NCI-H460 (cell line): Measurements from ENCODE around the gene FAM120AOS. TPM values are rescaled to one million over a fixed set of nuclear protein-coding genes. Genes with fewer than 3 reads are reported as not detected.

Experiments
- DNase-seq: peaks from one replicate; pipeline ENCODE4 v3.0.0-alpha.2; 2016; ENCODE audit warnings: low read depth; ENCODE audit errors: extremely low read depth
- total RNA-seq: library from RNA; depleted of rRNA; stranded (reverse); fragments of >200 nt; shearing (Covaris generic); gene quantifications from 2 replicates; pipeline ENCODE4 v1.2.3, GENCODE V29; 2014

FAM120AOS gene
- total RNA-seq, 1 experiment from 2014 or later = 79.8 TPM

DNA sequence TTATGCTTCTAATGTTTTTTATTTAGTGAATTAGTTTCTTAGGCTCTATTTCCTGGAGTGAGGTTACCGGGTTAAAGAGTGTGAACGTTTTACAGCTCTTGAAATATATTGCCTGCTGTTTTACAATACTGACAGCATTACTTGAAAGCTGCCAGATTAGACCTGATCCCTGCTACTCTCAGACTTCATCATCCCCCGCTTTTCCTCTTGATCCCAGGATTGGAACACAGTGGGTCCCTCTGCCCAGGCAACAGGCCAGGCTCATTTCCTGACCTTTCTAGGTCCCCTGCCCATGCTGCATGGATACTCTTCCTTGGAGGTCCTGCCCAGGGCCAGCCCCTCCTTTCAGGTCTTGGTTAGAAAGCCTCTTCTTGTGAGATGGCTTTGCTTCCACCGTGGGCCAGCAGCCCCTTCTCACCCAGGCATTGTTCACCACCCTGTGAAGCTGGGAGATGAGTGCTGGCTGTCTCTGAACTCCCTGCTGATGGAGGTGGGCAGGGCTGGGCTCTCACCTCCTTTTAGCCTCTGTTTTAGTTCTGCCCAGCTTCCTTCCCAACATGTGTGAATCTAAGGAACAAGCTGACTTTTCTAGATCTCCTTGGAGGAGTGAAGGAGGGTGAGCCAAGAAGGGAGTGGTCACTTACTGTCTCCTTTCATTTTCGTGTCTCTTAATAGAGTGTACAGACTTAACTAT lies 15.5 kb upstream of the FAM120AOS start:
- no peak for DNase-seq

DNA sequence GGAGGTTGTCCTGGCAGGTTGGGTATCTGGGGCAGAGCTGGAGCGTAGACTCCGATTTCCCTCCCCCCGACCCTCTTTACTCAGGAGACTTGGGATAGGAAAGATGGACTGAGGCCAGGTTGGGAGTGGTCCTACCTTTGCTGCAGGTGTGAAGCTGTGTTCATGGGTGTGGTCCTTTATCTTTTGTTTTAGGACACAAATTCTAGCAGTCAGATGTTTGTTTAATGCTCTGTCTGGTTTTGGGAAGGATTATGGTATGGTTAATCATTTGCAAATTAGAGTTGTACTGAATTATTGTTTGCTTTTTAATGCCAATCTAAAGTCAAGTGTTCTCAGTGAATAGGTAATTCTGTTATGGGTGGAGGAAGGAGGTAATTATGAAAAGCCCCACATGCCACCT lies 14.1 kb upstream of the FAM120AOS start:
- no peak for DNase-seq

DNA sequence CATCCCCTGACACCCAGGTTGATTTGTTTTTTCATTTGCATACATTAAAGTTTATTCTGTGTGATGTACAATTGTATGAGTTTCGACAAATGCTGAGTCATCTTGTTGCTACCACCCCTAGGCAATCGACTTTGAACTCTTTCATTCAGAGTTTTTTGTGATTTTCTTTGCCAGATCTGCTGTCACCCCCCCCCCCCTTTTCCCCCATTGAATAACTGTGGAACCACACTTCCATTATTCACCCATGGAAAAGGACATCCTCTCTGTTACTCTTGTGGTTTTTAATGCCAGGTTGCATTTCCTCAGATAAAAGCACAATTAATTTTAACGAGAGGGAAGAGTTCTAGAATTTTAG lies 13.7 kb upstream of the FAM120AOS start:
- DNase-seq = no peak

DNA sequence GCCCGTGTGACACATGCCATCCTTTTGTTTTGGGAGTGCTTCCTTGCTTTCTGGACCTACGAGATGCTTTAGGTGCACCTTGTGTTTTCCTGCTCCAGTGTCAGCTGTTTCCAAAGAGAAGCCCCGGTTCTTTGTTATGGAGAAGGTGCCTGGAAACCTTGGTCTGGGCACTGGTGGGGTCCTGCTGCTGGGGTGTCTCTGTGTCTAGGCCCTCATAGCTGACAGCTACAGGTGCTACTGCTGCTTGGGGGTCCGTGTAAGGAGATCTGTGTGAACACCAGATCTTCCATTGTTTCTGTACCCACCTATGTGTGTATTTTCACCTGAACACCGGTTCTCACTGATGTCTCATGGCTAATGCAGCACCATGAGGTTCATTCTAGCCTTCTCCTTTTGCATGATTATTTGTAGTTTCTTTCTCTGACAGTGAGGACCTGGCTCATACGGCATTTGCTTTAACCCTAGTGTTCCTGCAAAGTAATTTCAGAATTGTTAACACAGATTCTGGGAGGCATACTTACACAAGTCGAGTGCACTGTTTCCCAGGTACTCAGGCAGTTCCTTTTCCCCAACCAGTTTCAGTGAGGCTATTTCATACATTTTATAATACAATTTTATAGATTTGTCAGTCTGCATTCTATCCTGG lies 13.2 kb upstream of the FAM120AOS start:
- no peak for DNase-seq

DNA sequence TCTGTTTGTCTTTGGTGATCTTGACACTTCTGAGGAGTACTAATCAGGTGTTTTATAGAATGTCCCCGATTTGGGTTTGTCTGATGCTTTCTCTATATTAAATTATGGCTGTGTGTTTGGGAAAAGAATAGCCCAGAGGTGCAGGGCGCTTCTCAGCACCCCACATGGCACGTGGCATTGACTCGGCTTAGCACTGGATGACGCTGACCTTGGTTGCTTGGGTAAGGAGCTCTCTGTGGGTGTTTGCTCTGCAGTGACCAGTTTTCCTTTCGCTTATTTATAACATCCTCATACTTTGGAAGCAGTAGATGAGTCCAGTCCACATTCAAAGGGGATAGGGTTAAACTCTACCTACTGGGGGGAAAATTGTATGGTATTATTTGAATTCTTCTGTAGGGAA lies 12.5 kb upstream of the FAM120AOS start:
- DNase-seq = no peak

DNA sequence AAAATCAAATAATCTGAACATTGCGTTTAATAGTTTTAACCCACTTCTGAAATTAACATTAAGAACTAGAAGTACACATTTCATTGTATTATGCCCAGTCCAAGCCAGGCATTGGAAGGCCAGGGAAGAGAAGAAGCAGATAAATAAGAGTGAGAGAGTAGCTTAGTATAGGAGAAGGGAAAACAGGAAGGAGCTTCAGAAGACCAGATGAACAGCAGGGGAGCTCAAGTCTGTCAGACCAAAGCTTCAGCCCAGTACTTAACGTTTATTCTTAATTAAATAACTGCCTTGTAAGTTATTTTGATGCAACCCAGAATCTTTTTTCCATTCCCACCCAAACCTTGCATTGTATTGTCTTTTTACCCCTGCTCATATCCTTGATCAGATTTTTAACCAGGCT lies 11.5 kb upstream of the FAM120AOS start:
- DNase-seq = no peak

DNA sequence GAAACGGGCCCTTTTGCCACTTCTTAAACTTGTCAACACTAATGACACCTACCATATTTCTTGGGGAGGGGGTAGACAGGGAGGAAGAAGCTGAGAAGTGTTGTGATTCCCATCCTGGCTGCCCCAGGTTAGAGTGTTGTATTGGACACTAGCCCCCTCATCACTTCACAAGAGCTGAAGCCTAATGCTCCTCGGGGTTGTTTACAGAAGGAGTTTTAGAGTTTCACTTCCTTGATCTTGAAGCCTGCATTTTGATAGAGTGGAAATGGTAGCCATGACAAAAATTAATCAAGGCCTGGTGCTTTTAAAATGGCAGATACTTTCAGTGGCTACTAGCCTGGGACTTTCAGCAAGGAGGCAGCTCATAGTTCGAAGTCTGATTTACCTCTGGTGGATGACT lies 11.0 kb upstream of the FAM120AOS start:
- DNase-seq = no peak

DNA sequence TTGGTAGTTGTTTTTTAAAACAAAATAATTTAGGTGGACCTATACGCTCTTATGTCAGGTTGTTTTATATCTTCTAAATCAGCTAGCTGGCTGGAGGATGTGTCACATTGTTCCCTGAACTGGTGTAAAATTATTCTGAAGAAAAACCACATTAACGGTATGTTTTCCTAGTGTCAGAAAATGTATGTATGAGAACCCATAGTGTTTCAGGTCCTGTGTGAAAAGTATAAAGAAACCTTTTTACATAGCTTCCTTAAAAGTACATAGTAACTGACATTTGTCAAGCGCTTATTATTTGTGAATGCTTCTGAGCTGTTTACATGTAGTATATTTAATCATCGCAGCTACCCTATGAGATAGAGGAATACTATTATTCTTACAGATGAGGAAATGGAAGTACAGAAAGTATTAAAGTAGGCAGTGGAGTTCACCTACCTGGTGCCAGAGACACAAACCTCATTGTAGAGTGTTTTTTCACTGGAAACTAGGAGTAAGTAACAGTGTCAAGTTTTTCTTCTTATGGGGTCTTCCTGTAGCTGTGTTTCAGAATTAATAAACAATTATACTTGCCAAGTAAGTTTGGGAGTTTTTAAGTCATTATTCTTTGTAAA lies 10.4 kb upstream of the FAM120AOS start:
- no peak for DNase-seq

DNA sequence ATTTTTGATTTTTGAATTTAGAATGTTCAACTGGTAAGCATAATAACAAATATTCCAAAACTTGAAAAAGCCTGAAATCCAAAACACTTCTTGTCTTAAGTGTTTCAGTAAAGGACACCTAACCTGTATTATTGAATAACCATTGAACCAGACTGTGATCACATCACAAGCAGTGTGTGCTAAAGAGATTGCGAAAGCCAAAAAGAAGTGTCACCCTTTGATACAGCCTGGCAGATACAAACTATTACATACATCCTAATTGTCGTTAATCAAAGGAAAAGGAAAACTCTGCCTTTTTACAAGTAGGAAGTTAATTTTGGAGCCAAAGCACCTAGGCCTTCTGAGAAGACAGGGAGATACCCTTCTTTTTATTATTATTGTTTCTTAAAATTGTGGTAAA lies 8.4 kb upstream of the FAM120AOS start:
- DNase-seq = no peak

DNA sequence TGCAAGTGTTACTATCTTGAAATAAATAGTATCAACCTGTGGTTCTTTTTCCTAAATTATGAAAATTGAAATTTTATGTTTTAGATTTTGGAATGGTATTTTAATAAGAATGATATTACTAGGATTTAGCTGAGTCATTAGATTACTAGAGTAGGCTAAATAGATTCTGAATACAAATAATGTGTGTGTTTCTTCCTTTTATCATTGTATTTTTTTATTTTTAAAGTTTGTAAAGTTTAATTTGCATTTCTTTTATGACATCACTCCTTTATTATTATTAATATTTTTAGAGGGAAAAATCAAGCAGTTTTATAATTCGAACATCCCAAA lies 8.0 kb upstream of the FAM120AOS start:
- no peak for DNase-seq

DNA sequence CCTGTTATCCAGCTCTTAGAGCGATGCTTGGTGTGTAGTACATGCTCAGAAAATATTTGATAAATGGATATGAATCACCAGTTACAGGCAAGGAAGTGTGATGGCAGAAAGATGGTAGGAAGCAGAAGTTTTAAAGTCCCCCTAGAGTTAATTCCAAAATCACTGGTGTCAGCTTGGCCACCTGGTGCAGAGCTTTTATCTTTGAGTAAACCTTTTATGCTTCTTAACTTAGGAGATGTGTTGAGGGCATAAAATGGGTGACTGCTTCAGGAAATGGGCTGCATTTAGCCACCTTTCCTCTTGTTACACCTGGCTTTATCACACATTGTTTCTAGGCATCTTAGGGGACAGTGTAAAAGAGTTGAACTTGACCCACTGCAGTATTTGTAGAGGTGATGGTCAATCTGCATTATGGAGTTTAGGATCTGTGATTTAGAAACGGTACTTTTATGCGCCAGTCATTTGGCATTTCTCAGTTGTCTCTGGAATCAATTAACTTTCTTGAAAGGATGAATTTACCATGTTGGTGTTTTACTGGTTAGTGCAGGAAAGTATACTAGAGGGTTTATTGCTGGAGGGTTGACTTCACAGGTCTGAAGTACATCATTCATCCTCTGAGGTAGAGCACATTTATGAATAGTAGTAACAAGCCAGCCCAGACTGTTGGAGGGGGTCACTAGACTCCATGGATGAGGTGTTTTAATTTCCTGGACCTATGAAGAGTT lies 7.5 kb upstream of the FAM120AOS start:
- no peak for DNase-seq

DNA sequence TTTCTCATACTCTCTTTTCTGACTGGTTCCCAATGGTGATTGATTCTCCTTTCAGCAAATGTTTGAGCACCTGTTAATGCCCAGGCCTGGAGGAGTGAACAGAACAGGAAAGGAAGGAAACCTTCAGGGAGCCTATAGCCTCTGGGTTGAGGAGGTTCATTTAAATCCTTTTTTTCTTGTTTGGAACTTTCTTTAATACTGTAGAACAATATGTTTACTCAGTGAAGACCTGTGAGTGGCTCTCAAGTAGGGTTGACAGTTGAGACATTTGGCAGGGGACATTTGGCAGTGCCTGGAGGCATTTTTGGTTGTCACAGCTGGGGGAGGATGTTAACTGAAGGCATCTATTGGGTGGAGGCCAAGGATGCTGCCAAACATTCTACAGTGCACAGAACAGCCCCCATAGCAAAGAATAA lies 6.1 kb upstream of the FAM120AOS start:
- DNase-seq = no peak

DNA sequence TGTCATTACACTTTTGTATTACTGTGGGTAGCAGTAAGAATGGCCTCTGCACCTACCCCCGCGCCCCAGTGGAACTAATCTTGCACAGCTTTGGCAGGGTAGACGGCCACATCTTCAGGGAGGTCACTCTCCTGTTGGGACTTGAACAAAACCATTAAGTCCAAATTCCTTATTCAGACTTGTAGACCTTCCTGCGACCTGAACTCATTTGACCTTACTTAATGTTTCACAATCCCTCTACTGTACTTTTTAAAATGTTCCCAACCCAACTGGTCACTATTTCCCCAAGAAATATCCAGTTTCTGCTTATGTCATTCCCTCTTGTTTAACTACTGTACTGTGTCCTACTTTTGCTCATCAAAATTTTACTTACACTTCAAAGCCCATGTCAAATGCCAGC lies 5.3 kb upstream of the FAM120AOS start:
- no peak for DNase-seq

DNA sequence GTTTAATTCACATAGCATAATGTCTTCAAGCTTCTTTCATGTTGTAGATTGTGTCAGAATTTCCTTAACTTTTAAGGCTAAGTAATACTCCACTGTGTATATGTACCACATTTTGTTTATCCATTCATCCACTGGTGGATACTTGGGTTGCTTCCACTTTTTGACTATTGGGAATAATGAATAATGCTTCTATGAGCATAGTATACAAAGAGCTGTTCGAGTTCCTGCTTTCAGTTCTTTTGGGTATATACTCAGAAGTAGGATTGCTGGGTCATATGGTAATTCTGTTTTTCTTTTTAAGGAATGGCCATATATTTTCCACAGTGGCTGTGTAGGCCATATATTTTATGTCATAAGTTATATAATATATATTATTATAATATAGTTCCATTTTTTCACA lies 3.6 kb upstream of the FAM120AOS start:
- no peak for DNase-seq

DNA sequence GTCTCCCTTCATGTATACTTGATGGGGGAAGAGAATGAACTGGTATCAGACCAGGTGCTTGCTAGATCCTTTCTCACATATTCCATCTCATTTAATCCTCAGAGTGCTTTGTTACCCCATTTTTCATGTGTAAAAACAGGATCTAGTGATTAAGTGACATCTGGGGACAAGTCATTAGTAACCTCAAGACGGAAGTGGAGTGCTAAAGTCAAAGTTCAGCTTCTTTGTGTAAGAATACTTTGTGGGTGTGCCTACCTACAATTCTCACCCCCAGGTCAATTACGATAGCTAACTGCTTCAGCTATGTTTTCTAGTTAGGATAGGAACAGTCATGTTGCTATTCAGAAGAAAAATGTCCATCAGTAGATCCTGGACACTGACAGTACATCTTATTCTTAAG lies 3.1 kb upstream of the FAM120AOS start:
- DNase-seq = no peak

DNA sequence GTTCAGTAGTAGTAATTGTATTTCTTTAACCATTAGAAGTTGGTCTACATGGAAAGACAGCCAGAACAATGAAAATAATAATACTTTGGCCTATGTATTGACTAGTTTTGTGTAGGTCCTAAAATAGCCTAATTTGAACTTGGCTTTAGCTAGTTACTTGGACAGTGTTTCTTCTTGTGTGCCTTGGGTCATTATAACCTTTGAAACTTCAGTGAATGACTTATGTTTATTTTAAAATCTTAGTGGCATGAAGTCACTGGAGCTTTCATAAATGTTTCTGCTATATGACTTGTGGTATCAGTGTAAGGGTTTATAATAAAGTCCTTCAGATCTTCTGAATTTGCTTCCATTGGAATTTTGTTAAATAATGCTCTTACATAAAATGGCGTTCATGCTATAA lies 2.6 kb upstream of the FAM120AOS start:
- DNase-seq = no peak

DNA sequence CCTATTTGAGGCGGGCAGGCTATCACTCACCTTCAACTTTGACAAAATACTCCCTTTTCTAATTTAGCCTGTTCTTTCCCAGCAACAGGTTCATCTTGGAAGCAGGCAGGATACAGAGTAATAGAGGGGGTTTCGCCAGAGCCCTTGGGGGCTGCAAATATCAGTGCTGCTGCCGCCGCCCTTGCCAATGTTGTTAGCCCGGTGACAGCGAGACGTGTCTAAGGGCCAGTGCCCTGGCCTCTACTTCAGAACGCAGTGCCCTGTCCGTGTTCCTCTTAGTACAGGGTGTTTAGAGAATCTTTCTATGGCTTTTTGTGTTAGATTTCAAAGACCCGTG lies 703 bp downstream of the FAM120AOS start:
- DNase-seq = no peak

DNA sequence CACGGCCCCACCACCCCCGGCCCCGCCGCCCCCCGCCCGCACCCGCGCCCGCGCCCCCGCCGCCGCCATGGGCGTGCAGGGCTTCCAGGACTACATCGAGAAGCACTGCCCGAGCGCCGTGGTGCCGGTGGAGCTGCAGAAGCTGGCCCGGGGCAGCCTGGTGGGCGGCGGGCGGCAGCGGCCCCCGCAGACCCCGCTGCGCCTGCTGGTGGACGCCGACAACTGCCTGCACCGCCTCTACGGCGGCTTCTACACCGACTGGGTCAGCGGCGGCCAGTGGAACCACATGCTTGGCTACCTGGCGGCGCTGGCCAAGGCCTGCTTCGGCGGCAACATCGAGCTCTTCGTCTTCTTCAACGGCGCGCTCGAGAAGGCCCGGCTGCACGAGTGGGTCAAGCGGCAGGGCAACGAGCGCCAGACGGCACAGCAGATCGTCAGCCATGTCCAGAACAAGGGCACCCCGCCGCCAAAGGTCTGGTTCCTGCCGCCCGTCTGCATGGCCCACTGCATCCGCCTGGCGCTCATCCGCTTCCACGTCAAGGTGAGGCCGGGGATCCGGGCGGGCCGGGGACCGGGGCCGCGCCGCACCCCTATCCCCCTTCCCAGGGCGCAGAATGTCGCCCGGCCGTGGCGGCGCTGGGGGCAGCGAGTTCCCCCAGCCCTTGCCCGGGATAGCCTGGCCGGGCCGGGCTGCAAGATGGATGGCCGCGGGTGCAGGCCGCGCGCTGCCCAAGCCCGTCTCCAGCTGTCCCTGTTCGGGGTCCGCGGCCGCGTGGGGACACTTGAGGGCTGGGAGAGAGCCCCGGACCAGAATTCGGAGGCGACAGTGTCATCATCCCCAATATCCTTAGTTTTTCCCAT lies 1.3 kb downstream of the FAM120AOS start:
- no peak for DNase-seq

DNA sequence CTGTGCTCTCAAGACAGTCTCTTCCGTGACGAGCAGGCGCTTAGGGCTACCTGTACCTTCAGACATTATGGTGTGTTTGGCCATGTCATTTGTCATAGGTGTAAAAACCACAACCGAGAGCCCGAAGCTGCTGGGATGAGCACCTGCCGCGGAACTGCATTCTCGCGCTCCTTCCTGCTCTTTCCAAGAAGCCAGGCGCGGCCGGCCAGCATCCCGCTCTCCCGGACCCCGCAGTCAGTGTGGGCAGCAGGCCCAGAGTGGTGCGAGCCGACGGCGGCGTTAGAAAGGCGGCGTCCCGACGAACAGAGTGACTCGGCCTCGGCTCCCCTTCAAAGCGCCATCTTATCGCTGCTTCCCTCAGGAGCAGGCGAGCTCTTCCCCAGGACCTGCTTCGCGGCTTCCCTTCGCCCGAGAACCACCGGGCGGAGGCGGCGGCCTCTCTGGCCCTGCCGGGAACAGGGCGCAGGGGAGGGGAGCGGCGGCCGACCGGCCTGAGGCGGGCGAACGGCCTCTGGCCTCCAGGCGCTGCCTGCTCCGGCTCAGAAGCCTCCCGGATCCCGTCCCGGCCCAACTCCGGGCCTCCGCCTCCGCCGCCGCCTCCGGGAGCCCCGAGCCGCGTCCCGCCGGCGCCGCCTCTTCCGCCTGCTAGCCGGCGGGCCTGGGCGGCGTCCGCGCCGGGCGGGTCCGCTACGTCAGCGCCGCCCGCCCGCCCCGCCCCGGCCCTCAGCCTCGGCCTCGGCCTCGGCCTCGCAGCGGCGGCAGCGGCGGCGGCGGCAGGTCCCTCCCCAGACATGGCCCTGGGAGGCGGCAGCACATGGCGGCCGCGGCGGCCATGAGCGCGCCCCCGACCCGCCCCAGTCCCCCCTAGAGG lies 2.2 kb downstream of the FAM120AOS start, which contains the start of gene FAM120A:
FAM120A (plus strand) TSS at position 741 of the 871 bp plus-strand sequence. CDS start 231 bp downstream, outside the sequence.
- peak; percentile 74 for DNase-seq

DNA sequence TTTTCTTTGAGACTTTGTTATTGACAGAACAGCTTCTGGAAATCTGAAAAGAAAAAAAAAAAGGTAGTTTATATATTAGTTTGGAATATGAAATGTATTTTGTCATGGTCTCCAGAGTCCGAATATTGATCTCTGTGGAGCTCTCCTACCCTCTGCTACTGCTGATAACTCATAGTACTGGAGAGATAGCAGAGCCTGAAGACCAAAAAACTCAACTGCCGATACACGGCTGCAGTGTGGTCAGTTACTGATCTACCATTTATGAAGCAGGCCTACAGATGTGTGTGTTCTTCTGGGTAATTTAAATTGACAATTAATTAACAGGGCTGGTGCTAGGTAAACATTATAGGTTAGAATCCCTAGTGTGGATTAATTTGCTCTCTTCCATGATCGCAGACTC lies 5.7 kb downstream of the FAM120AOS start:
- DNase-seq = no peak
